Activated CD8-positive, alpha-beta T cell treated with anti-CD3 and anti-CD28 coated beads for 36 hours (primary cell): ENCODE results near the gene ZNF576. TPM values are rescaled to one million over a fixed set of nuclear protein-coding genes. Genes with fewer than 3 reads are reported as not detected.
A peak's percentile ranks its signal among the peaks of the same experiment; 100 is the strongest.

Experiments used
- ATAC-seq: fragments of 200-7000 bp; cut with Tn5 transposase; one replicate; pipeline ENCODE4 v1.10.0; 2021; ENCODE audit warnings: mild to moderate bottlenecking, moderate library complexity
- CTCF ChIA-PET: fragments of 350-600 bp; sonication (Branson Sonifier 250); formaldehyde crosslinking; loops from one replicate; lab custom pipeline; 2021; ENCODE audit warnings: antibody characterized with exemption; lab: Charles Lee
- POLR2A ChIA-PET: fragments of 350-600 bp; sonication (Branson Sonifier 250); formaldehyde crosslinking; loops from one replicate; lab custom pipeline; 2021; ENCODE audit warnings: antibody characterized with exemption; lab: Charles Lee
- DNase-seq: peaks from one replicate; pipeline ENCODE4 v3.0.0-alpha.2; 2020
- H3K27ac Mint-ChIP-seq: one replicate; pipeline ENCODE4 v1.8.0; 2021; ENCODE audit warnings: mild to moderate bottlenecking, mixed read lengths
- H3K27me3 Mint-ChIP-seq: one replicate; pipeline ENCODE4 v1.8.0; 2021; ENCODE audit warnings: mixed read lengths
- H3K36me3 Mint-ChIP-seq: one replicate; pipeline ENCODE4 v1.8.0; 2021; ENCODE audit warnings: low read depth, mixed read lengths
- H3K4me1 Mint-ChIP-seq: one replicate; pipeline ENCODE4 v1.8.0; 2021; ENCODE audit warnings: low read depth, mixed read lengths
- H3K4me3 Mint-ChIP-seq: one replicate; pipeline ENCODE4 v1.8.0; 2021; ENCODE audit warnings: mild to moderate bottlenecking, moderate library complexity, mixed read lengths
- H3K9me3 Mint-ChIP-seq: one replicate; pipeline ENCODE4 v1.8.0; 2021; ENCODE audit warnings: mixed read lengths
- CTCF ChIP-seq: fragments of 200-600 bp; IDR thresholded peaks from one replicate; pipeline ENCODE4 v1.8.0; 2022; ENCODE audit warnings: antibody characterized with exemption, mild to moderate bottlenecking
- intact Hi-C: fragments of 100-400 bp; cut with micrococcal nuclease; formaldehyde crosslinking; loops from one replicate; pipeline ENCODE4 v1.10.0; 2022
- total RNA-seq, 2 experiments: library from RNA; stranded (reverse); gene quantifications; one replicate each; pipeline ENCODE4 v1.2.3, GENCODE V29; 2021

Gene ZNF576
- total RNA-seq, 2 experiments from 2014 or later, result 8.8 to 12.2 TPM

GRCh38 chr19:43610493-43610892, 14.1 kb downstream of the ZNF576 start:
- no peak for TF ChIP-seq CTCF
- Mint-ChIP-seq H3K27me3 (no peaks in the 10 kb centered on the region), H3K36me3 (peaks cover 8% of the 10 kb centered on the region), H3K4me1 (peaks cover 15% of the 10 kb centered on the region), H3K4me3 (no peak overlapping the region), H3K27ac (peak overlapping the region; percentile 51), H3K9me3 (no peaks in the 10 kb centered on the region)
- CTCF ChIA-PET, result no interaction called here
- no peak for DNase-seq
- no peak for ATAC-seq
- intact Hi-C loops, result no loop called here
- POLR2A ChIA-PET, result no interaction called here

- no peak within 1 kb of the TSS for H3K4me3 Mint-ChIP-seq
- TF ChIP-seq CTCF, result no peak
- H3K4me1 Mint-ChIP-seq, result peaks cover 19% of the 10 kb centered on the region
- CTCF ChIA-PET, result no interaction called here
- peaks cover 8% of the 10 kb centered on the region for H3K36me3 Mint-ChIP-seq
- intact Hi-C loops, result no loop called here
- DNase-seq (no peak), ATAC-seq (no peak)
- POLR2A ChIA-PET, result interaction anchor here (1.2 kb wide), 1 partner anchor 12 kb away, joined by 3 read pairs; no protein-coding TSS in a partner anchor
- no peaks in the 10 kb centered on the region for H3K9me3 Mint-ChIP-seq
- H3K27me3 Mint-ChIP-seq, result no peaks in the 10 kb centered on the region
- H3K27ac Mint-ChIP-seq, result peak within 1 kb of the TSS; percentile 51
Observed at GRCh38 chr19:43611788-43612187, 15.4 kb downstream of the ZNF576 start, which contains the start of gene SRRM5. Gene SRRM5 (plus strand): TSS chr19:43612088. CDS start chr19:43612122, 34 bp downstream.

- H3K36me3 Mint-ChIP-seq, result peaks cover 8% of the 10 kb centered on the region
- no peak for TF ChIP-seq CTCF
- ChIA-PET POLR2A (interaction anchor here (1.2 kb wide), 1 partner anchor 13 kb away, joined by 3 read pairs; no protein-coding TSS in a partner anchor), CTCF (no interaction called here)
- H3K27ac Mint-ChIP-seq, result no peak overlapping the region
- intact Hi-C loops, result no loop called here
- H3K9me3 Mint-ChIP-seq, result no peaks in the 10 kb centered on the region
- DNase-seq (no peak), ATAC-seq (no peak)
- peaks cover 21% of the 10 kb centered on the region for H3K4me1 Mint-ChIP-seq
- H3K4me3 Mint-ChIP-seq, result no peak overlapping the region
- H3K27me3 Mint-ChIP-seq, result no peaks in the 10 kb centered on the region
Observed at GRCh38 chr19:43612374-43612773, 16.0 kb downstream of the ZNF576 start.

GRCh38 chr19:43616306-43616705, 19.9 kb downstream of the ZNF576 start:
- Mint-ChIP-seq H3K36me3 (peaks cover 8% of the 10 kb centered on the region), H3K27ac (no peak overlapping the region), H3K4me3 (no peak overlapping the region), H3K4me1 (peaks cover 26% of the 10 kb centered on the region), H3K9me3 (no peaks in the 10 kb centered on the region), H3K27me3 (no peaks in the 10 kb centered on the region)
- ChIA-PET CTCF (interaction anchor here (1.6 kb wide), 1 partner anchor 61 kb away, joined by 7 read pairs; no protein-coding TSS in a partner anchor), POLR2A (interaction anchor here (0.8 to 1.5 kb wide), 3 partner anchors 11 to 82 kb away, joined by 3 to 4 read pairs (median 4); no protein-coding TSS in a partner anchor)
- DNase-seq, result no peak
- intact Hi-C loops, result no loop called here
- TF ChIP-seq CTCF, result no peak
- ATAC-seq, result no peak

- peak overlapping the region; percentile 46 for H3K27ac Mint-ChIP-seq
- peaks cover 6% of the 10 kb centered on the region for H3K36me3 Mint-ChIP-seq
- DNase-seq, result no peak
- H3K9me3 Mint-ChIP-seq, result no peaks in the 10 kb centered on the region
- intact Hi-C loops, result no loop called here
- POLR2A ChIA-PET, result interaction anchor here (1.5 kb wide), 1 partner anchor 12 kb away, joined by 4 read pairs; no protein-coding TSS in a partner anchor
- no peak for ATAC-seq
- H3K4me3 Mint-ChIP-seq, result no peak overlapping the region
- no peak for TF ChIP-seq CTCF
- H3K4me1 Mint-ChIP-seq, result peaks cover 25% of the 10 kb centered on the region
- H3K27me3 Mint-ChIP-seq, result no peaks in the 10 kb centered on the region
- CTCF ChIA-PET, result interaction anchor here (1.6 kb wide), 1 partner anchor 61 kb away, joined by 7 read pairs; no protein-coding TSS in a partner anchor
Observed at GRCh38 chr19:43616954-43617353, 20.6 kb downstream of the ZNF576 start.
